ENCODE measurements around the gene ADO.

DNA sequence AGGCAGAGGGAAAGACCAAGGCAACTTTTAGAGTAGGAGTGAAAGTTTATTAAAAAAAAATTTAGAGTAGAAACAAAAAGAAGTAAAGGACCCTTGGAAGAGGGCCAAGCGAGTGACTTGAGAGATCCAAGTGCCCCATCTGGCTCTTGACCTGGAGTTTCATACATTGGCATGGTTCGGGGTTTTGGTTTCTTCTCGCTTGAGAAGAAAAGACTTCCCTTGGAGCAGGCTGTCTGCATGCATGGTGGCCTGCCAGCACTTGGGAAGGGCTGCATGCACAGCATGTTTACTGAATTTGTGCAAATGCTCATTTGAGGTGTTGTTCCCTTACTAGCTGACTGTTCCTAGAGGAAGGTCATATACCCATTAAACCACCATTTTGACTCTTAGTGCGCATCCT is 8.8 kb upstream of the ADO start:
- TF ChIP-seq SP1 (IDR thresholded peaks at IDR 0.05; ENCODE audit: low read depth) (no peak), POLR2A (IDR thresholded peaks at IDR 0.05; ENCODE audit: borderline replicate concordance, extremely low read depth, insufficient read depth, insufficient read length) (no peak), MAX (IDR thresholded peaks at IDR 0.05) (no peak), ZBTB33 (IDR thresholded peaks at IDR 0.05; ENCODE audit: extremely low read depth, insufficient replicate concordance, low read length) (no peak), EZH2 (IDR thresholded peaks at IDR 0.05) (no peak), TCF7L2 (IDR thresholded peaks at IDR 0.05; ENCODE audit: borderline replicate concordance, extremely low read depth, insufficient read depth, insufficient read length) (no peak), FOSL1 (IDR thresholded peaks at IDR 0.05; ENCODE audit: low read depth) (no peak), POLR2AphosphoS5 (IDR thresholded peaks at IDR 0.05; ENCODE audit: low read depth, low read length) (no peak), RAD21 (IDR thresholded peaks at IDR 0.05; ENCODE audit: low read depth) (no peak), YY1 (IDR thresholded peaks at IDR 0.05; ENCODE audit: extremely low read depth, insufficient replicate concordance, low read depth, low read length) (no peak), CEBPB (IDR thresholded peaks at IDR 0.05; ENCODE audit: low read depth) (no peak)
- TF ChIP-seq, protein P1, sequence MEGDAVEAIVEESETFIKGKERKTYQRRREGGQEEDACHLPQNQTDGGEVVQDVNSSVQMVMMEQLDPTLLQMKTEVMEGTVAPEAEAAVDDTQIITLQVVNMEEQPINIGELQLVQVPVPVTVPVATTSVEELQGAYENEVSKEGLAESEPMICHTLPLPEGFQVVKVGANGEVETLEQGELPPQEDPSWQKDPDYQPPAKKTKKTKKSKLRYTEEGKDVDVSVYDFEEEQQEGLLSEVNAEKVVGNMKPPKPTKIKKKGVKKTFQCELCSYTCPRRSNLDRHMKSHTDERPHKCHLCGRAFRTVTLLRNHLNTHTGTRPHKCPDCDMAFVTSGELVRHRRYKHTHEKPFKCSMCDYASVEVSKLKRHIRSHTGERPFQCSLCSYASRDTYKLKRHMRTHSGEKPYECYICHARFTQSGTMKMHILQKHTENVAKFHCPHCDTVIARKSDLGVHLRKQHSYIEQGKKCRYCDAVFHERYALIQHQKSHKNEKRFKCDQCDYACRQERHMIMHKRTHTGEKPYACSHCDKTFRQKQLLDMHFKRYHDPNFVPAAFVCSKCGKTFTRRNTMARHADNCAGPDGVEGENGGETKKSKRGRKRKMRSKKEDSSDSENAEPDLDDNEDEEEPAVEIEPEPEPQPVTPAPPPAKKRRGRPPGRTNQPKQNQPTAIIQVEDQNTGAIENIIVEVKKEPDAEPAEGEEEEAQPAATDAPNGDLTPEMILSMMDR (IDR thresholded peaks at IDR 0.05 in 2 of 3, conservative IDR thresholded peaks at IDR 0.05 in 1 of 3; ENCODE audit: borderline replicate concordance in 1 of 3, insufficient read depth in 1 of 3, low read depth in 2 of 3, low read length in 2 of 3): no peak
